CD4-positive, alpha-beta T cell (primary cell): ENCODE data around the gene RNF7. TPM values are rescaled to one million over a fixed set of nuclear protein-coding genes. Genes with fewer than 3 reads are reported as not detected.
"Not testable (repeated sequence)": the region's sequence is repeated elsewhere in the genome, so short reads cannot be mapped to it uniquely, and the experiment has no call there.

Experiments
- ATAC-seq: fragments of 200-7000 bp; cut with Tn5 transposase; one replicate; pipeline ENCODE4 v1.10.0; 2022; ENCODE audit warnings: mild to moderate bottlenecking; ENCODE audit not compliant: poor library complexity
- CTCF ChIA-PET: fragments of 350-600 bp; sonication (Branson Sonifier 250); formaldehyde crosslinking; loops from one replicate; lab custom pipeline; 2021; ENCODE audit warnings: antibody characterized with exemption, inconsistent platforms; lab: Charles Lee
- POLR2A ChIA-PET: fragments of 350-600 bp; sonication (Branson Sonifier 250); formaldehyde crosslinking; loops from one replicate; lab custom pipeline; 2021; ENCODE audit warnings: antibody characterized with exemption, inconsistent platforms; lab: Charles Lee
- DNase-seq, 14 experiments: peaks; one replicate each; pipeline ENCODE4 v3.0.0-alpha.2; 2013 to 2020; ENCODE audit warnings: mixed read lengths in 2 of 14
- H3K27ac ChIP-seq, 2 donors: one replicate each; pipeline versions ENCODE4 v1.5.1 to v1.7.0; 2013; ENCODE audit warnings: low read length in 2 of 2, low read depth in 1 of 2, mild to moderate bottlenecking in 1 of 2
- H3K27me3 ChIP-seq, 2 experiments: 1 replicate in 1 of 2; 2 replicates in 1 of 2; pipeline versions ENCODE4 v1.6.1 to v1.7.0; 2013; ENCODE audit warnings: low read length in 2 of 2, control low read depth in 1 of 2, mild to moderate bottlenecking in 1 of 2, moderate library complexity in 1 of 2; ENCODE audit not compliant: insufficient read depth in 2 of 2, control insufficient read depth in 1 of 2
- H3K36me3 ChIP-seq: one replicate; pipeline ENCODE4 v1.6.1; 2013; ENCODE audit warnings: low read length, control low read depth; ENCODE audit not compliant: insufficient read depth
- H3K4me1 ChIP-seq: one replicate; pipeline ENCODE4 v1.6.1; 2013; ENCODE audit warnings: low read length, control low read depth; ENCODE audit not compliant: insufficient read depth
- H3K4me3 ChIP-seq: one replicate; pipeline ENCODE4 v1.5.1; 2013; ENCODE audit warnings: mild to moderate bottlenecking, low read length, moderate library complexity
- H3K9me3 ChIP-seq, 2 experiments: 1 replicate in 1 of 2; 2 replicates in 1 of 2; pipeline versions ENCODE4 v1.6.1 to v1.7.0; 2013; ENCODE audit warnings: low read length in 2 of 2, mild to moderate bottlenecking in 2 of 2, control low read depth in 1 of 2, moderate library complexity in 1 of 2; ENCODE audit not compliant: control insufficient read depth in 1 of 2, insufficient read depth in 1 of 2
- H3K27ac Mint-ChIP-seq: one replicate; pipeline ENCODE4 v1.8.0; 2020; ENCODE audit warnings: mixed read lengths
- H3K27me3 Mint-ChIP-seq: one replicate; pipeline ENCODE4 v1.8.0; 2021; ENCODE audit warnings: mixed read lengths
- H3K36me3 Mint-ChIP-seq: one replicate; pipeline ENCODE4 v1.8.0; 2021; ENCODE audit warnings: low read depth, mixed read lengths
- H3K4me1 Mint-ChIP-seq: one replicate; pipeline ENCODE4 v1.8.0; 2021; ENCODE audit warnings: low read depth, mixed read lengths
- H3K4me3 Mint-ChIP-seq: one replicate; pipeline ENCODE4 v1.8.0; 2020; ENCODE audit warnings: mild to moderate bottlenecking, mixed read lengths
- H3K9me3 Mint-ChIP-seq: one replicate; pipeline ENCODE4 v1.8.0; 2020; ENCODE audit warnings: mixed read lengths
- CTCF ChIP-seq: fragments of 200-600 bp; IDR thresholded peaks from one replicate; pipeline ENCODE4 v1.8.0; 2022; ENCODE audit warnings: antibody characterized with exemption, mild to moderate bottlenecking
- intact Hi-C, 2 experiments: fragments of 100-400 bp; cut with DNase I in 1 of 2; cut with micrococcal nuclease in 1 of 2; formaldehyde crosslinking; loops; one replicate each; pipeline versions ENCODE4 v1.15.1 to v1.9.0; 2023 to 2025; cut with DNase I, micrococcal nuclease
- polyA plus RNA-seq, 2 donors: library from polyadenylated mRNA; unstranded; fragments of 120-200 nt; gene quantifications; one replicate each; pipeline ENCODE4 v1.2.1, GENCODE V29; 2013
- total RNA-seq, 174 experiments: library from RNA in 2 of 174; stranded (reverse) in 2 of 174; gene quantifications; one replicate each; pipeline ENCODE4 v1.2.3 and lab custom pipeline; 2021 to 2026

The RNF7 gene
- 10 to 100 TPM; 60.7 to 65.7 TPM for total RNA-seq
- polyA plus RNA-seq (2013, experiment 1 of 2): 55.6 TPM
- 47.7 TPM for polyA plus RNA-seq (2013, experiment 2 of 2)
- 31.1 to 66.6 (median 42.5) reads per million in 172 experiments for total RNA-seq (lab: John Stamatoyannopoulos, UW)

- H3K4me1 Mint-ChIP-seq: peaks cover 47% of the 10 kb centered on the region
- peak within 1 kb of the TSS; percentile 81 to 86 for H3K27ac ChIP-seq
- no peaks in the 10 kb centered on the region for H3K9me3 ChIP-seq
- DNase-seq (peak; percentile 94 to 99 (median 97)), ATAC-seq (peak; percentile 91)
- peaks cover 9% of the 10 kb centered on the region for H3K36me3 ChIP-seq
- no peaks in the 10 kb centered on the region for H3K27me3 ChIP-seq
- H3K9me3 Mint-ChIP-seq: no peaks in the 10 kb centered on the region
- peak; percentile 86 for TF ChIP-seq CTCF
- H3K36me3 Mint-ChIP-seq: peaks cover 31% of the 10 kb centered on the region
- H3K4me3 ChIP-seq: peak within 1 kb of the TSS; percentile 91
- peaks cover 19% of the 10 kb centered on the region for H3K4me1 ChIP-seq
- H3K27me3 Mint-ChIP-seq: no peaks in the 10 kb centered on the region
- peak within 1 kb of the TSS; percentile 99 for H3K27ac Mint-ChIP-seq
- intact Hi-C loops: loop anchor here (1.0 to 10.0 kb wide), 11 partner anchors 57 to 714 kb away; partner anchors contain the start of genes ATP1B3 (in 1 of the 2) and TFDP2 (in 1 of the 2)
- ChIA-PET POLR2A (interaction anchor here (0.6 to 4.9 kb wide), 20 partner anchors 10 to 840 kb away, joined by 3 to 104 read pairs (median 4); partner anchors contain the start of genes ATP1B3, ATR, PXYLP1 and RASA2), CTCF (interaction anchor here (0.6 to 4.8 kb wide), 8 partner anchors 12 to 709 kb away, joined by 3 to 38 read pairs (median 4); partner anchors contain the start of gene ATP1B3)
- peak within 1 kb of the TSS; percentile 100 for H3K4me3 Mint-ChIP-seq
Measured at GRCh38 chr3:141738022-141738890, at the start of gene RNF7. Gene RNF7, plus strand, starts transcription at chr3:141738298. Its CDS starts 44 bp downstream, at chr3:141738342.

- Histone ChIP-seq H3K27ac (no peak overlapping the region), H3K4me3 (no peak overlapping the region), H3K36me3 (no peaks in the 10 kb centered on the region), H3K27me3 (no peaks in the 10 kb centered on the region), H3K9me3 (peaks cover 0 to 6% of the 10 kb centered on the region in 2 experiments), H3K4me1 (peaks cover 10% of the 10 kb centered on the region)
- peaks cover 17% of the 10 kb centered on the region for H3K4me1 Mint-ChIP-seq
- no peak for ATAC-seq
- H3K9me3 Mint-ChIP-seq: no peaks in the 10 kb centered on the region
- peak in 1 of 14 experiments; percentile 7 for DNase-seq
- ChIA-PET CTCF (no interaction called here), POLR2A (no interaction called here)
- TF ChIP-seq CTCF: no peak
- intact Hi-C loops: no loop called here
- no peaks in the 10 kb centered on the region for H3K27me3 Mint-ChIP-seq
- no peak overlapping the region for H3K4me3 Mint-ChIP-seq
- peak overlapping the region; percentile 67 for H3K27ac Mint-ChIP-seq
- H3K36me3 Mint-ChIP-seq: no peaks in the 10 kb centered on the region
Measured at GRCh38 chr3:141690431-141691072, 47.5 kb upstream of the RNF7 start.

GRCh38 chr3:141691471-141691870 is 46.6 kb upstream of the RNF7 start:
- H3K4me1 ChIP-seq, POLR2A ChIA-PET, H3K27ac Mint-ChIP-seq, H3K36me3 Mint-ChIP-seq, H3K9me3 Mint-ChIP-seq, H3K27me3 Mint-ChIP-seq, ATAC-seq, H3K27me3 ChIP-seq, H3K4me3 ChIP-seq, H3K27ac ChIP-seq, DNase-seq, H3K4me3 Mint-ChIP-seq, CTCF ChIA-PET, intact Hi-C loops, H3K9me3 ChIP-seq, H3K36me3 ChIP-seq: not testable (repeated sequence)
- peaks cover 13% of the 10 kb centered on the region for H3K4me1 Mint-ChIP-seq

GRCh38 chr3:141692973-141693372 is 45.1 kb upstream of the RNF7 start:
- intact Hi-C loops, H3K27me3 ChIP-seq, DNase-seq, CTCF ChIA-PET, H3K4me1 ChIP-seq, H3K4me3 Mint-ChIP-seq, ATAC-seq, H3K4me1 Mint-ChIP-seq, H3K36me3 Mint-ChIP-seq, H3K9me3 ChIP-seq, H3K27me3 Mint-ChIP-seq, H3K4me3 ChIP-seq, H3K27ac ChIP-seq, H3K27ac Mint-ChIP-seq, H3K9me3 Mint-ChIP-seq, POLR2A ChIA-PET, H3K36me3 ChIP-seq: not testable (repeated sequence)
